ENCODE data around the gene SETD4. TPM values are rescaled to one million over a fixed set of nuclear protein-coding genes. Genes with fewer than 3 reads are reported as not detected.

The SETD4 gene
- total RNA-seq, 1 experiment from 2014 or later: 22.7 TPM

DNA sequence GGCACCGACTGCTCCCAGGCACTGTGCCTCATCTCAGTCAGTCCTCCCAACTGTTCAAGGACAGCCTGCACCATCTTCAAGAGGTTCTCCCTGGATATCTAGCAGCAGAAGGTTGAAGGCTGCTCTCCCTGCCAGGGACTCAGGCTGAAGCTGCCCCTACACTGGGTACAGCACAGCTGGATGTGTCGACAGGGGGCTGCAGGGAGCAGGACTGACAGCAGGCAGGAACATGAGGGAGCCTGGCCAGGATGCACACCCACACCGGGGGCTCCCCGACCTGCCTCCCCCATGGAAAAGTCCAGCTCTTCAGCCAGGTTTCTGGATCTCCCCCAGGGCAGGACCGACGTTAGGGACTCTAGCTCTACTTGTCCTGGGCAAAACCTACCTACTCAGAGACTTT, 20.5 kb downstream of the SETD4 start:
- ChIA-PET RAD21 (ENCODE audit: low non-redundant PET in 1 of 2, low total read pairs in 2 of 2, uncharacterized antibody in 2 of 2, unreplicated experiment in 2 of 2) (no interaction called here), CTCF (no interaction called here), POLR2A (no interaction called here)
- no peak overlapping the region for H2AFZ ChIP-seq (ENCODE audit: low read depth, low read length, poor library complexity, severe bottlenecking)
- H3K9me3 ChIP-seq (ENCODE audit: control insufficient read depth in 1 of 2, insufficient read depth in 1 of 2, low read depth in 1 of 2, low read length in 2 of 2): no peaks in the 10 kb centered on the region
- no peak for ATAC-seq
- no peak overlapping the region for H3K9ac ChIP-seq (ENCODE audit: low read length)
- no peak for DNase-seq (ENCODE audit: low read depth, low spot score)
- H3K4me3 ChIP-seq (replicated peaks in 1 of 2; ENCODE audit: low read depth in 1 of 2, low read length in 2 of 2): no peak overlapping the region
- peaks cover 30 to 33% of the 10 kb centered on the region in 2 experiments; a peak in 3 of 4 replicates for H3K36me3 ChIP-seq (ENCODE audit: control insufficient read depth in 1 of 2, insufficient read depth in 2 of 2, low read length in 2 of 2)
- no peaks in the 10 kb centered on the region for H3K79me2 ChIP-seq (ENCODE audit: insufficient read depth, low read length)
- H3K9me2 ChIP-seq (ENCODE audit: insufficient read depth): no peaks in the 10 kb centered on the region
- intact Hi-C loops (cut with micrococcal nuclease): no loop called here
- BruUV-seq (replicated peaks): no TSS peak
- no peak for TF ChIP-seq EZH2 (IDR thresholded peaks at IDR 0.05)
- TF ChIP-seq POLR2AphosphoS5 (IDR thresholded peaks at IDR 0.05; ENCODE audit: low read depth, low read length): no peak
- TF ChIP-seq YY1 (IDR thresholded peaks at IDR 0.05; ENCODE audit: extremely low read depth, insufficient replicate concordance, low read depth, low read length): no peak
- no peak for TF ChIP-seq FOSL1 (IDR thresholded peaks at IDR 0.05; ENCODE audit: low read depth)
- TF ChIP-seq SRF (IDR thresholded peaks at IDR 0.05; ENCODE audit: low read depth): no peak
- no peak for TF ChIP-seq CBX3 (IDR thresholded peaks at IDR 0.05; ENCODE audit: low read depth)
- TF ChIP-seq RAD21 (IDR thresholded peaks at IDR 0.05; ENCODE audit: low read depth): no peak
- TF ChIP-seq SIN3A (IDR thresholded peaks at IDR 0.05; ENCODE audit: low read depth): no peak
- TF ChIP-seq, protein P1, sequence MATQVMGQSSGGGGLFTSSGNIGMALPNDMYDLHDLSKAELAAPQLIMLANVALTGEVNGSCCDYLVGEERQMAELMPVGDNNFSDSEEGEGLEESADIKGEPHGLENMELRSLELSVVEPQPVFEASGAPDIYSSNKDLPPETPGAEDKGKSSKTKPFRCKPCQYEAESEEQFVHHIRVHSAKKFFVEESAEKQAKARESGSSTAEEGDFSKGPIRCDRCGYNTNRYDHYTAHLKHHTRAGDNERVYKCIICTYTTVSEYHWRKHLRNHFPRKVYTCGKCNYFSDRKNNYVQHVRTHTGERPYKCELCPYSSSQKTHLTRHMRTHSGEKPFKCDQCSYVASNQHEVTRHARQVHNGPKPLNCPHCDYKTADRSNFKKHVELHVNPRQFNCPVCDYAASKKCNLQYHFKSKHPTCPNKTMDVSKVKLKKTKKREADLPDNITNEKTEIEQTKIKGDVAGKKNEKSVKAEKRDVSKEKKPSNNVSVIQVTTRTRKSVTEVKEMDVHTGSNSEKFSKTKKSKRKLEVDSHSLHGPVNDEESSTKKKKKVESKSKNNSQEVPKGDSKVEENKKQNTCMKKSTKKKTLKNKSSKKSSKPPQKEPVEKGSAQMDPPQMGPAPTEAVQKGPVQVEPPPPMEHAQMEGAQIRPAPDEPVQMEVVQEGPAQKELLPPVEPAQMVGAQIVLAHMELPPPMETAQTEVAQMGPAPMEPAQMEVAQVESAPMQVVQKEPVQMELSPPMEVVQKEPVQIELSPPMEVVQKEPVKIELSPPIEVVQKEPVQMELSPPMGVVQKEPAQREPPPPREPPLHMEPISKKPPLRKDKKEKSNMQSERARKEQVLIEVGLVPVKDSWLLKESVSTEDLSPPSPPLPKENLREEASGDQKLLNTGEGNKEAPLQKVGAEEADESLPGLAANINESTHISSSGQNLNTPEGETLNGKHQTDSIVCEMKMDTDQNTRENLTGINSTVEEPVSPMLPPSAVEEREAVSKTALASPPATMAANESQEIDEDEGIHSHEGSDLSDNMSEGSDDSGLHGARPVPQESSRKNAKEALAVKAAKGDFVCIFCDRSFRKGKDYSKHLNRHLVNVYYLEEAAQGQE (IDR thresholded peaks at IDR 0.05; ENCODE audit: low read depth): no peak
- no peak for TF ChIP-seq TCF7L2 (IDR thresholded peaks at IDR 0.05; ENCODE audit: borderline replicate concordance, extremely low read depth, insufficient read depth, insufficient read length)
- TF ChIP-seq ZFX (IDR thresholded peaks at IDR 0.05): no peak
- TF ChIP-seq, protein P2, sequence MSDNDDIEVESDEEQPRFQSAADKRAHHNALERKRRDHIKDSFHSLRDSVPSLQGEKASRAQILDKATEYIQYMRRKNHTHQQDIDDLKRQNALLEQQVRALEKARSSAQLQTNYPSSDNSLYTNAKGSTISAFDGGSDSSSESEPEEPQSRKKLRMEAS (IDR thresholded peaks at IDR 0.05): no peak
- TF ChIP-seq, protein P3, sequence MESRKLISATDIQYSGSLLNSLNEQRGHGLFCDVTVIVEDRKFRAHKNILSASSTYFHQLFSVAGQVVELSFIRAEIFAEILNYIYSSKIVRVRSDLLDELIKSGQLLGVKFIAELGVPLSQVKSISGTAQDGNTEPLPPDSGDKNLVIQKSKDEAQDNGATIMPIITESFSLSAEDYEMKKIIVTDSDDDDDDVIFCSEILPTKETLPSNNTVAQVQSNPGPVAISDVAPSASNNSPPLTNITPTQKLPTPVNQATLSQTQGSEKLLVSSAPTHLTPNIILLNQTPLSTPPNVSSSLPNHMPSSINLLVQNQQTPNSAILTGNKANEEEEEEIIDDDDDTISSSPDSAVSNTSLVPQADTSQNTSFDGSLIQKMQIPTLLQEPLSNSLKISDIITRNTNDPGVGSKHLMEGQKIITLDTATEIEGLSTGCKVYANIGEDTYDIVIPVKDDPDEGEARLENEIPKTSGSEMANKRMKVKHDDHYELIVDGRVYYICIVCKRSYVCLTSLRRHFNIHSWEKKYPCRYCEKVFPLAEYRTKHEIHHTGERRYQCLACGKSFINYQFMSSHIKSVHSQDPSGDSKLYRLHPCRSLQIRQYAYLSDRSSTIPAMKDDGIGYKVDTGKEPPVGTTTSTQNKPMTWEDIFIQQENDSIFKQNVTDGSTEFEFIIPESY (IDR thresholded peaks at IDR 0.05; ENCODE audit: extremely low read depth, insufficient replicate concordance, low read length): no peak
- no peak for TF ChIP-seq EZH2phosphoT487 (IDR thresholded peaks at IDR 0.05; ENCODE audit: borderline replicate concordance)
- no peak for TF ChIP-seq EGR1 (IDR thresholded peaks at IDR 0.05; ENCODE audit: low read depth)
- TF ChIP-seq, protein P4, sequence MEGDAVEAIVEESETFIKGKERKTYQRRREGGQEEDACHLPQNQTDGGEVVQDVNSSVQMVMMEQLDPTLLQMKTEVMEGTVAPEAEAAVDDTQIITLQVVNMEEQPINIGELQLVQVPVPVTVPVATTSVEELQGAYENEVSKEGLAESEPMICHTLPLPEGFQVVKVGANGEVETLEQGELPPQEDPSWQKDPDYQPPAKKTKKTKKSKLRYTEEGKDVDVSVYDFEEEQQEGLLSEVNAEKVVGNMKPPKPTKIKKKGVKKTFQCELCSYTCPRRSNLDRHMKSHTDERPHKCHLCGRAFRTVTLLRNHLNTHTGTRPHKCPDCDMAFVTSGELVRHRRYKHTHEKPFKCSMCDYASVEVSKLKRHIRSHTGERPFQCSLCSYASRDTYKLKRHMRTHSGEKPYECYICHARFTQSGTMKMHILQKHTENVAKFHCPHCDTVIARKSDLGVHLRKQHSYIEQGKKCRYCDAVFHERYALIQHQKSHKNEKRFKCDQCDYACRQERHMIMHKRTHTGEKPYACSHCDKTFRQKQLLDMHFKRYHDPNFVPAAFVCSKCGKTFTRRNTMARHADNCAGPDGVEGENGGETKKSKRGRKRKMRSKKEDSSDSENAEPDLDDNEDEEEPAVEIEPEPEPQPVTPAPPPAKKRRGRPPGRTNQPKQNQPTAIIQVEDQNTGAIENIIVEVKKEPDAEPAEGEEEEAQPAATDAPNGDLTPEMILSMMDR (IDR thresholded peaks at IDR 0.05 in 2 of 3, conservative IDR thresholded peaks at IDR 0.05 in 1 of 3; ENCODE audit: borderline replicate concordance in 1 of 3, insufficient read depth in 1 of 3, low read depth in 2 of 3, low read length in 2 of 3): no peak
- TF ChIP-seq SP1 (IDR thresholded peaks at IDR 0.05; ENCODE audit: low read depth): no peak
- TF ChIP-seq, protein P5, sequence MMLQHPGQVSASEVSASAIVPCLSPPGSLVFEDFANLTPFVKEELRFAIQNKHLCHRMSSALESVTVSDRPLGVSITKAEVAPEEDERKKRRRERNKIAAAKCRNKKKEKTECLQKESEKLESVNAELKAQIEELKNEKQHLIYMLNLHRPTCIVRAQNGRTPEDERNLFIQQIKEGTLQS (IDR thresholded peaks at IDR 0.05): no peak
- H3K27ac ChIP-seq (ENCODE audit: low read depth, low read length): no peak overlapping the region
- no peak overlapping the region for H3K4me2 ChIP-seq (ENCODE audit: low read length)
- no peaks in the 10 kb centered on the region for H4K20me1 ChIP-seq (ENCODE audit: insufficient read depth)
- H3K4me1 ChIP-seq (ENCODE audit: control insufficient read depth in 1 of 2, insufficient read depth in 2 of 2, low read length in 2 of 2): no peaks in the 10 kb centered on the region
- H3K27me3 ChIP-seq (ENCODE audit: insufficient read depth, low read length): no peaks in the 10 kb centered on the region
